Activated gamma-delta T cell treated with anti-CD3 and anti-CD28 coated beads, Interleukin-2, amount 50 U/mL, for 16 hours (primary cell): Measurements from ENCODE around the gene PDZD8.
A peak's percentile ranks its signal among the peaks of the same experiment; 100 is the strongest.

Experiments used
- DNase-seq: peaks from one replicate; pipeline ENCODE4 v3.0.0-alpha.2; 2020; ENCODE audit warnings: low read depth

Gene PDZD8

DNA sequence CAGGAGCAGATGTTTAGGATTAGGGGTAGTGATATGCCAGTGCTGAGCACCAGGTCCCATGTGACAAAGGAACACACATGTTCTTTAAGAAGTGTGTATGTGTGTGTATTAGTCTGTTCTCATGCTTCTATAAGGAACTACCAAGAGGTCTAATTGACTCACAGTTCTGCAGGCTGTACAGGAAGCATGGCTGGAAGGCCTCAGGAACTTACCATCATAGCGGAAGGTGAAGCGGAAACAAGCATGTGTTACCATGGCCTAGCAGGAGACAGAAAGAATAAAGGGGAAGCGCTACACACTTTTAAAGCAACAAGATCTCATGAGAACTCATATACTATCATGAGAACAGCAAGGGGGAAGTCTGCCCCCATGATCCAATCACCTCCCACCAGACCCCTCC is 22.8 kb upstream of the PDZD8 start:
- DNase-seq, result no peak

GRCh38 chr10:117391436-117392205 is 16.4 kb upstream of the PDZD8 start:
- no peak for DNase-seq

DNA sequence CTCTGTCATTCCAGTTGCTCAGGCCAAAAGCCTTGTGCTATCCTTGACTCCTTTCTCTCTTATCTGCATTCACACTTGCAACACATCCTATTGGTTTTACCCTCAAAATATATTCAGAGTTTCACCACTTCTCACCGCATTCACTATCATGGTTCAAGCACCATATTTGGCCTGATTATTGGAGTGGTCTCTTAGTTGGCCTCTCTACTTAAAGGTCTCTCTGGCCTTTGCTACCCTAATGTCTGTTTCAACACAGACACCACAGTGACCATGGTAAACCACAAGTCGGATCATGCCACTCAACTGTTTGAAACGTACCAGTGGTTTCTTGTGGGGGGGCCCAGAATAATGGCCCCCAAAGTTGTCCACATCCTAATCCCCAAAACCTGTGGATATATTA is 15.2 kb upstream of the PDZD8 start:
- DNase-seq, result no peak

- DNase-seq, result no peak
These were observed 11.6 kb upstream of the PDZD8 start for GRCh38 chr10:117386805-117387204.

GRCh38 chr10:117382861-117383260 is 7.6 kb upstream of the PDZD8 start:
- no peak for DNase-seq

DNA sequence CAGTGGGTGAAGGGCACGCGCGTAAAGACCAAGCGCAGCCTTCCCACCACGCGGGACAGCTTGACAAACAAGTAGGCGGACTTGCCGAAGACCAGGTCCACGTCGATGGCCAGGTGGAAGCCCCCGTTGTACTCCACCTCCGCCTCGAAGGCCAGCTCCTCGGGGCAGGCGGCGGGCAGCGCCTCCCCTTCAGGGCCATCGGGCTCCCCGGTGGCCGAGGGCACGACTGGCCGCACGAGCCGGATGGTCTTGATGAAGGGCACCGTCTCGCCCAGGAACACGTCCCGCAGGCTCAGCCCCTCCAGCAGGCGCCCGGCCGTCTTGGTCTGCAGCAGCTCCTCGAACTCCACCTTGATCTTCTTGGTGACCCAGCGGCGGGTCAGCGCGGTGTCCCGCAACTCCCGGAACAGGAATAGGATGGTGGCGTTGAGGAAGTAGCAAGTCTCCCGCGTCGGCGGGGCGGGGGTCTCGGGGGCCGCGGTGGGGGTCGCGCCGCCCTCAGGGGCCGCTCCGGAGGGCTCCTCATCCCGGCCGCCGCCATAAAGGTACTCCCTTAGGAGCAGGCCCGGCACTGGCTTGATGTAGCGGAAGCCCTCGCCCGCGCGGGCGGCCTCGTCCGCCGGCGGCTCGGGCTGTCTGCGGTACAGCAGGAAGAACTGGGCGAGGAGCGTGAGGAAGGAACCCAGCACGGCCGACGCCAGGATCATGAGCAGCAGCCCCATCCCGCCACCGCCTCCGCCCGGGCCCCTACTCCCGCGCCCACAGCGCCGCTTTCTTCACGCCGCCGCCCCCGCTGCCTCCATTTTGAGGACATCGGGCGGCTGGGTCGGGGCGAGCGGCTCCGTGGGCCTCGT is 507 bp downstream of the PDZD8 start:
- DNase-seq, result no peak

GRCh38 chr10:117373823-117374505 is 1.3 kb downstream of the PDZD8 start:
- DNase-seq, result peak; percentile 30

DNA sequence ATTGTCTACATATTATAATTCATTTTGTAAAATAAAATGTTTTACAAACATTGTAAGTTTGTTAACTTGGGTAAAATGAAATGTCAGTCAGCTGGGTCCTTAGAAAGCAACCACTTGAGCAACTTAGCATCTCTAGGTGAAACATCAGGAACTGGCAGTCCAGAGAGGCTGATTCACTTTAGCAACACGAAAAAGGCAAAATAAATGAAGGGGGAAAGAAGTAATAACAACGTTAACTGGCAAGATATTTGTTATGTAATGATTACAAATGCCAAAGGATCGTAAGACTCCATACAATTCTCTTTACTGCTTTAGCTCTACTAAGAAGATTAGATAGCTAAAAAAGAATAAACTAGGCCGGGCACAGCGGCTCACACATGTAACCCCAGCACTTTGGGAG is 5.0 kb downstream of the PDZD8 start:
- no peak for DNase-seq

- DNase-seq, result no peak
These were observed 7.5 kb downstream of the PDZD8 start for GRCh38 chr10:117367718-117368117.

GRCh38 chr10:117366741-117367140 is 8.5 kb downstream of the PDZD8 start:
- DNase-seq, result no peak

DNA sequence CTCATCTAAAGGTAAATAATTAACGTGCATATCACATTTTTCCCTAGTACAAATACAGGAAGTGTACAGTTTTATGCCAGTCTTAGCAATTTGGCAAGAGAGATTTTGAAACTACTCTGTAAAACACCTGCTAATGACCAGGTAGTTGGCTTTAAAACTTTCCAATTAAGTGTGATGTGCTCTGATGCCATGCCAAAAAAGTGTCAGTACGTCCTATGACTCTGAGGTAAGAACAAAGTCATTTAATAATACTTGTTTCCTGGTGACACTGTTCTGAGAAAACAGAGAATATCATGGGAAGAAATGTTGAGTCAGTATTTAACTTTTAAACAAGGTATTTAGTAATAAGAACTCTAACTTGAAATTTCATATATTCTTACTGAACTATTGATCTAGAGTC is 9.6 kb downstream of the PDZD8 start:
- DNase-seq, result no peak

- DNase-seq, result no peak
These were observed 10.9 kb downstream of the PDZD8 start for GRCh38 chr10:117364110-117364960.

GRCh38 chr10:117363028-117363427 is 12.2 kb downstream of the PDZD8 start:
- DNase-seq, result no peak

- DNase-seq, result no peak
These were observed 12.9 kb downstream of the PDZD8 start for GRCh38 chr10:117362313-117362712.

DNA sequence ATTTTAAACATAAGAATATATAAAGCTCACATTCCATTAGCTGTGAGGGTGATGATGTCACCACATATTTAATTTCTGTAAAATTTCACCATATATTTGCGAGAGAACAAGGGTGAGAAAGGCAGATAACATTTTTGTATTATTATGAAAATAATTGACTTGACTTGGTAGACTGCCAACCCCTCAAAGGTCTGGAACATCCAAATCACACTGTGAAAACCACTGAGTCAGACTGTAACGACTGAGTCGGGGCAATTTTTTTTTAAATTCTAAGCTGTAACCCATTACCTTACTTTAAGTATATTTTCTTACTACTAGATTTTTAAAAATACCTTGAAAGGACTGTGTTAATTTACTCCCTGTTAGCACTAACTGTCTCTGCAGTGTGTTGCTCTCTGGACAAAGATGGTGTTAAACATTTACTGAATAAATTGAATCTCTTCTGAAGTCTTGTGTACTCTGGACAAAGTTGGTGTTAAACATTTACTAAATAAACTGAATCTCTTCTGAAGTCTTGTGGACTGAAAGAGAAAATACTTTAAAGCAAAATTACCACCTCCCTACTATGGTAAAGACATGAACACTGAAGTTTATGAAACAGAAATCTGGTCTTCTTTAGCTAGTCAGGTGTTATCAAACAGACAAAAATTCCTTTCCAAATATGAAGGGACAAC is 14.1 kb downstream of the PDZD8 start:
- no peak for DNase-seq

GRCh38 chr10:117360016-117360415 is 15.2 kb downstream of the PDZD8 start:
- DNase-seq, result no peak

DNA sequence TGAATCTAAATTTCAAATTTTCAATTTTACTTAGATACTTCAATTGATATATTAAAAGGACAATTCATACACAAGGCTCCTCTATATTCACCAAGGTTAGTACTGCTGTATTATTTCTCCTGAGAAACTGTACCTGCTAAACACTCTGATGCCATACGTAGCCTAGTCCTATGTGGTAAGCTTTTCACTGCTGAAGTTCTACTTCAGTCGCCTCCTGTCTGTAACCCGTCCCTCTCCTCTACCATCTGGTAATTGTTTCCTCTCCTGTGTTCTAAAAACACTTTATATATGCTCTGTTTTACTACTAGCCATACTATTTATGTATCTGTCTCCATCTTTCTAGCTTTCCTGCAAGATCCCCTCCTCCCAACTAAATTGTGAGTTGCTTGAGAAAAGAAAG is 20.2 kb downstream of the PDZD8 start:
- no peak for DNase-seq

DNA sequence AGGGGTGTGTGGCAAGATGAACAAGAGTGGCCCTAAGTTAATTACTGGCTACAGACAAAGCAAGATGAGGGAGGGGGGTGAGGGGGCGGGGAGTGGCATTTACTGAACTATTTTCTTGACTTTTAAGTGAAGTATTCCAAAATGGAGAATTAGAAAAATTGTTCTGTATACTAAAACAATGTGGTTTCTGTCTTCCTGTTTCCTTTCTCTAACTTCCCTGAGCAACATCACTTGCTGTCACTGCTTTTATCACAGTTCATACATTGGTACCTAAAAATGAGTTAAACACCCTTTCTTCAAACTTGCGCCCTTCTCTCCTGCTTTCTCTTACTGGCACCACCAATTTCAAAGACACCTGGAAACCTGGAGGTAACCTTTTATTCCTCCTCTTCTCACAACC is 21.6 kb downstream of the PDZD8 start:
- no peak for DNase-seq

DNA sequence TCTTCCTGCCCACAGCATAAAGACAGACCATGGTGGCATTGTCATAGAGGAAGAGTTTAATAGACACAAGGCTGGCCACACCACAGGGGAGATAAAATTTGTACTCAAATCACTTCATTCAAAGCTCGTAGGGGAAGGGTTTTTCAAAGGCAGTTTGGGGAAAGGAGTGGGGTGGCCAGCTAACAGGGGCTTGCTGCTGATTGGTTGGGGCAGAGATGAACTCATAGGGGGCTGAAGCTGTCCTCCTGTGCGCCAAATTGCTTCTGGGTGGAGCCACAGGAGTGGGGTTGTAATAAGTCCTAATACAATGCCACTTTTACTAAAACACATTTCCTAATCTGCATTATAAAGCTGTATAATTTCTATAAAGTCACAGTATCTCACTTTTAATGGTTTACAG is 22.5 kb downstream of the PDZD8 start:
- no peak for DNase-seq

GRCh38 chr10:117351996-117352395 is 23.2 kb downstream of the PDZD8 start:
- DNase-seq, result no peak

- DNase-seq, result no peak
These were observed 23.7 kb downstream of the PDZD8 start for GRCh38 chr10:117351558-117351957.
